Activated T-cell treated with anti-CD3 and anti-CD28 coated beads, Interleukin-2, amount 50 U/mL, for 24 hours (primary cell): ENCODE data around the gene PDZRN3.

Experiments
- DNase-seq: peaks from one replicate; pipeline ENCODE4 v3.0.0-alpha.2; 2020
- H3K27ac Mint-ChIP-seq: 2 replicates; pipeline ENCODE4 v1.8.0; 2020; ENCODE audit warnings: mild to moderate bottlenecking, mixed read lengths
- H3K27me3 Mint-ChIP-seq: 2 replicates; pipeline ENCODE4 v1.8.0; 2020; ENCODE audit warnings: mixed read lengths
- H3K36me3 Mint-ChIP-seq: 2 replicates; pipeline ENCODE4 v1.8.0; 2020; ENCODE audit warnings: low read depth, mixed read lengths
- H3K4me1 Mint-ChIP-seq: 2 replicates; pipeline ENCODE4 v1.8.0; 2020; ENCODE audit warnings: low read depth, mixed read lengths
- H3K4me3 Mint-ChIP-seq: 2 replicates; pipeline ENCODE4 v1.8.0; 2020; ENCODE audit warnings: mild to moderate bottlenecking, moderate library complexity, mixed read lengths
- H3K9me3 Mint-ChIP-seq: 2 replicates; pipeline ENCODE4 v1.8.0; 2020; ENCODE audit warnings: mixed read lengths

The PDZRN3 gene

GRCh38 chr3:73652896-73653295 lies 28.2 kb upstream of the PDZRN3 start:
- no peak for DNase-seq
- Mint-ChIP-seq H3K4me1 (no peaks in the 10 kb centered on the region), H3K27ac (no peak overlapping the region), H3K9me3 (no peaks in the 10 kb centered on the region), H3K4me3 (no peak overlapping the region), H3K36me3 (no peaks in the 10 kb centered on the region), H3K27me3 (no peaks in the 10 kb centered on the region)

DNA sequence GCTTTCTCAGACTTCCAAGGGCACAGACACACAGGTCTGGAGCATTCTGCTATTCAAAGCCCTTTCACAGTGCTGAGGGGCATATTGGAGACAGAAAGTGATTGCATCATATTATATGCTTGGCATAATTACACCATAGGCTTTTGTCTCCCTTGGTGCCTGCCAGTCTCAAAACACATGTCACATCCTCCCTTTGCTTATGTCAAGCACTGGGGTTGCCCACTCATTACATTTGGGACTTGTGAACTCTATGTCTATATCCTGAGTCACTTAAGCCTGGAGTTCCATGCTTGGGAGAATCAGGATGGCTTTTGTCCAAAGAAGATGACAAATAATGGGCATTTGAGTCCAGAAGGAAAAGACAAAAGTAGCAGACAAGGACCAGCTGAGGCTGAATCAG lies 12.3 kb upstream of the PDZRN3 start:
- no peak for DNase-seq
- H3K4me3 Mint-ChIP-seq = no peak overlapping the region
- H3K27me3 Mint-ChIP-seq = no peaks in the 10 kb centered on the region
- no peaks in the 10 kb centered on the region for H3K36me3 Mint-ChIP-seq
- no peak overlapping the region for H3K27ac Mint-ChIP-seq
- H3K4me1 Mint-ChIP-seq = no peaks in the 10 kb centered on the region
- H3K9me3 Mint-ChIP-seq = no peaks in the 10 kb centered on the region

GRCh38 chr3:73635254-73635653 lies 10.5 kb upstream of the PDZRN3 start:
- no peak overlapping the region for H3K27ac Mint-ChIP-seq
- H3K4me1 Mint-ChIP-seq = no peaks in the 10 kb centered on the region
- no peaks in the 10 kb centered on the region for H3K9me3 Mint-ChIP-seq
- no peak overlapping the region for H3K4me3 Mint-ChIP-seq
- no peaks in the 10 kb centered on the region for H3K27me3 Mint-ChIP-seq
- no peaks in the 10 kb centered on the region for H3K36me3 Mint-ChIP-seq
- no peak for DNase-seq

DNA sequence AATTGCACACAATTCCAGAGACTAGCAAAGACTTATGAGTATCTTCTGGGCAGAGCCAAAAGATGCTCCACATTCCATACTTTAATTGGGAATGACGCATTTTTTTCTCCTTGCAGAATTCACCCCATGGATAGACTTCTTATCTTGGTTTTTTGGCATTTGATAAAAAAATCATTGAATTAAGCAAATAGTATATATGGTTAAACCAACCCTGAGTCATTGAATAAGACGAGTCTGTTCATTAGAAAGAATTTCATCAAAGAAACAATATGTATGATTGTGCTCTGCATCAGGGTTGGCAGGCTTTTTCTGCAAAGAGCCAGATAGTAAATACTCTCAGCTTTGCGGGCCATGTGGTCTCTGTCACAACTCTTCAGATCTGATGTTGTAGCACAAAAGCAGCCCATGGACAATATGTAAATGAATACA lies 9.2 kb upstream of the PDZRN3 start:
- Mint-ChIP-seq H3K4me3 (no peak overlapping the region), H3K9me3 (no peaks in the 10 kb centered on the region), H3K27me3 (no peaks in the 10 kb centered on the region), H3K4me1 (no peaks in the 10 kb centered on the region), H3K27ac (no peak overlapping the region), H3K36me3 (no peaks in the 10 kb centered on the region)
- DNase-seq = no peak

GRCh38 chr3:73633453-73633852 lies 8.7 kb upstream of the PDZRN3 start:
- H3K4me1 Mint-ChIP-seq = no peaks in the 10 kb centered on the region
- DNase-seq = no peak
- H3K27ac Mint-ChIP-seq = no peak overlapping the region
- no peak overlapping the region for H3K4me3 Mint-ChIP-seq
- no peaks in the 10 kb centered on the region for H3K27me3 Mint-ChIP-seq
- H3K9me3 Mint-ChIP-seq = no peaks in the 10 kb centered on the region
- no peaks in the 10 kb centered on the region for H3K36me3 Mint-ChIP-seq

GRCh38 chr3:73626106-73626505 lies 1.4 kb upstream of the PDZRN3 start:
- Mint-ChIP-seq H3K27me3 (peaks cover 22% of the 10 kb centered on the region), H3K27ac (no peak overlapping the region), H3K4me1 (no peaks in the 10 kb centered on the region), H3K4me3 (no peak overlapping the region), H3K36me3 (no peaks in the 10 kb centered on the region), H3K9me3 (no peaks in the 10 kb centered on the region)
- no peak for DNase-seq

DNA sequence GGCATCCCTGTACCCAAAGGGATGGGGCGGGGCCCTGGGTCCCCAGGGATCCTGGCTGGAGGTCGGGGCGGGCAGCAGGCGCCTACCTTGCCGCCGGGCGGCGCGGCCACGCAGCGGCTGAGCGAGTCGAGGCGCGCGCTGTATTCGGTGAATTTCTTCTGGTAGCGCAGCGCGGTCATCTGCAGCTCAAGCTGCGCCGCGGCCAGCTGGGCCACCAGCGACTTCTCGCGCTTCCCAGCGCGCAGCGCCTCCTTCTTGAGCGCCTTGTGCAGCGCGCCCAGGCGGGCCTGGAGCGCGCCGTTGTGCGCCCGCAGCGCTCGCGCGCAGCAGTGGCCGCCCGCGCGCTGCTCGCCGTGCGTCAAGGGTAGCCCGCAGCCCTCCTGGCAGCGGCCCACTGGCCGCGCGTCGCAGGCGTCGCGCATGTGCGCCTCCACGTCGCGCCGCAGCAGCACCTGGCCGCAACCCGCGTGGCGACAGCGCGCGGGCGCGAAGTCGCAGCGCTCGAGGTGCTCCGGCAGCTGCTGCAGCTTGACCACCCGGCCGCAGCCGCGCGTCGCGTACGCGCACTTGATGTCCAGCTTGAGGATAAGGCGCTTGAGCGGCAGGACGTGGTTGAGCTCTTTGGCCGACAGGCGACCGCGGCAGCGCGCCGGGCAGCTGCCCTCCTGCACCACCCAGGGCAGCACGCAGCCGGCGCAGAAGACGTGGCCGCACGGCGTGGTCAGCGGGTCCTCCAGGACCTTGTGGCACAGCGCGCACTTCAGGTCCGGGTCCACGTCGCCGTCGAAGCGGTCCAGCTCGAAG lies 522 bp downstream of the PDZRN3 start:
- Mint-ChIP-seq H3K4me3 (no peak overlapping the region), H3K36me3 (no peaks in the 10 kb centered on the region), H3K4me1 (no peaks in the 10 kb centered on the region), H3K27me3 (peaks cover 22% of the 10 kb centered on the region), H3K9me3 (no peaks in the 10 kb centered on the region), H3K27ac (no peak overlapping the region)
- no peak for DNase-seq

DNA sequence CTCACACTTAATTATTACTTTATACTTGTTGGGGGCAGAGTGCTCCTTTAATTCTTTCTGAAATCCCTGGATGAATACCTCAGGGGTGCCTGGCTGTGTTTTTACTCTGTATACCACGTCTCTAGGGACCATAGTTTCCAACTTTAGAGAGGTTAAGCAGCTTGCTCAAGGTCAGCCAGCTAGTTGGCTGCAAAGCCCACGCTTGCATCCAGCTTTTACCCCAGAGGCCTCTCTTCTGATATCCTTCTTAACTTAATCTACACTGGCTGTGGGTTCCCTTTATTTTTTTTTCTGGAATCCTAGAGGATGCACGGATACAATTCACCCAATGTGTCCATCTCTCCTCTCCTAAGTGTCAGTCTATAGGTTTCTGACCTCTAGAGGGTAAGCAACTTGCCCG lies 1.4 kb downstream of the PDZRN3 start:
- H3K4me3 Mint-ChIP-seq = no peak overlapping the region
- H3K36me3 Mint-ChIP-seq = no peaks in the 10 kb centered on the region
- no peak for DNase-seq
- H3K4me1 Mint-ChIP-seq = no peaks in the 10 kb centered on the region
- no peaks in the 10 kb centered on the region for H3K9me3 Mint-ChIP-seq
- H3K27ac Mint-ChIP-seq = no peak overlapping the region
- H3K27me3 Mint-ChIP-seq = peaks cover 22% of the 10 kb centered on the region

DNA sequence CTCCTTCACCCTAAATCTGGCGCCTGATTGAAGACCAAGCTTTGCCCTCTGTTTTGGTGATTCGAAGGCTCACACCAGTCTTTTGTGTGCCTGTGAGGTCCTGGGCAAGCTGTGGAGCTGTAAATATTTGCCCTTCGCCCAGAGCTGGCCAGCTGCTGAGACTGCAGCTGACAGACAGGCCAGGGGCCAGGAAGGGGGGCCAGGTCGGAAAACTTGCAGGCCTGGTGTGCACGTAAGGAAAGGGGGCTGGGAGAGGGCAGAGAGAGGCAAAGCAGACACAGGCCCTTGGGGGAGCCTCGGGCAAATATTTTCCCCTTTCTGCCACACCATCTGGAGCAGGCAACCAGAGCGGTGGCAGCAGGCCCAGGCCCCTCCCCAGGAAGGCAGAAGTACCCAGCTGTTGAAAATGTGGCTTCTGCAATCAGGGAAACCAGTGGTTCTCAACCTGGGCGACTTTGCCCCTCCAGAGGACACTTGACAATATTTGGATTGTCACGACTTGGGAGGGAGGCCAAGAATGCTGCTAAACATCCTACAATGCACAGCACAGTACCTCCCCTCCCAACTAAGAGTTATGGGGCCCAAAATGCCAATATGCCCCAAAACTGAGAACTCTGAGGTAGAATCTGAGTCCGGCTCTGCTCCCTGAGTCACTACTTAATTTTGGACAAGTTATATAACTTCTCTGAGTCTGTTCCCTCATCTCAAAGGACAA lies 2.5 kb downstream of the PDZRN3 start:
- Mint-ChIP-seq H3K27ac (no peak overlapping the region), H3K4me3 (no peak overlapping the region), H3K27me3 (peaks cover 18% of the 10 kb centered on the region), H3K4me1 (no peaks in the 10 kb centered on the region), H3K9me3 (no peaks in the 10 kb centered on the region), H3K36me3 (no peaks in the 10 kb centered on the region)
- no peak for DNase-seq

- Mint-ChIP-seq H3K36me3 (no peaks in the 10 kb centered on the region), H3K9me3 (no peaks in the 10 kb centered on the region), H3K27me3 (peaks cover 17% of the 10 kb centered on the region), H3K4me1 (no peaks in the 10 kb centered on the region), H3K4me3 (no peak overlapping the region), H3K27ac (no peak overlapping the region)
- DNase-seq = no peak
These were observed 3.4 kb downstream of the PDZRN3 start for GRCh38 chr3:73621388-73621787.

- no peak for DNase-seq
- H3K4me3 Mint-ChIP-seq = no peak overlapping the region
- H3K36me3 Mint-ChIP-seq = no peaks in the 10 kb centered on the region
- H3K4me1 Mint-ChIP-seq = no peaks in the 10 kb centered on the region
- peaks cover under 1% of the 10 kb centered on the region for H3K27me3 Mint-ChIP-seq
- no peaks in the 10 kb centered on the region for H3K9me3 Mint-ChIP-seq
- H3K27ac Mint-ChIP-seq = no peak overlapping the region
These were observed 6.3 kb downstream of the PDZRN3 start for GRCh38 chr3:73618461-73618860.

- no peaks in the 10 kb centered on the region for H3K27me3 Mint-ChIP-seq
- no peak overlapping the region for H3K4me3 Mint-ChIP-seq
- no peaks in the 10 kb centered on the region for H3K4me1 Mint-ChIP-seq
- H3K36me3 Mint-ChIP-seq = no peaks in the 10 kb centered on the region
- H3K9me3 Mint-ChIP-seq = no peaks in the 10 kb centered on the region
- H3K27ac Mint-ChIP-seq = no peak overlapping the region
- no peak for DNase-seq
These were observed 8.7 kb downstream of the PDZRN3 start for GRCh38 chr3:73616056-73616455.

GRCh38 chr3:73614419-73614818 lies 10.3 kb downstream of the PDZRN3 start:
- no peak for DNase-seq

GRCh38 chr3:73611176-73611575 lies 13.6 kb downstream of the PDZRN3 start:
- H3K27ac Mint-ChIP-seq = no peak overlapping the region
- H3K27me3 Mint-ChIP-seq = no peaks in the 10 kb centered on the region
- no peaks in the 10 kb centered on the region for H3K4me1 Mint-ChIP-seq
- no peak overlapping the region for H3K4me3 Mint-ChIP-seq
- H3K9me3 Mint-ChIP-seq = no peaks in the 10 kb centered on the region
- no peak for DNase-seq
- H3K36me3 Mint-ChIP-seq = no peaks in the 10 kb centered on the region

More at GRCh38 chr3:73614419-73614818, 10.3 kb downstream of the PDZRN3 start:
- H3K9me3 Mint-ChIP-seq = no peaks in the 10 kb centered on the region
- no peak overlapping the region for H3K4me3 Mint-ChIP-seq
- H3K27ac Mint-ChIP-seq = no peak overlapping the region
- no peaks in the 10 kb centered on the region for H3K4me1 Mint-ChIP-seq
- H3K36me3 Mint-ChIP-seq = no peaks in the 10 kb centered on the region
- H3K27me3 Mint-ChIP-seq = no peaks in the 10 kb centered on the region

GRCh38 chr3:73610493-73610892 lies 14.2 kb downstream of the PDZRN3 start:
- Mint-ChIP-seq H3K36me3 (no peaks in the 10 kb centered on the region), H3K9me3 (no peaks in the 10 kb centered on the region), H3K4me1 (no peaks in the 10 kb centered on the region), H3K27me3 (no peaks in the 10 kb centered on the region), H3K4me3 (no peak overlapping the region), H3K27ac (no peak overlapping the region)
- no peak for DNase-seq
